Measurements from ENCODE around the gene PLN. TPM values are rescaled to one million over a fixed set of nuclear protein-coding genes. Genes with fewer than 3 reads are reported as not detected.

Gene PLN
- total and polyA plus RNA-seq, 2 experiments from 2014 or later, result 187 to 603 TPM

GRCh38 chr6:118606268-118606667 lies 58.2 kb downstream of the PLN start:
- no peaks in the 10 kb centered on the region for H3K4me1 ChIP-seq (ENCODE audit: low read depth)
- DNase-seq (ENCODE audit: low read depth in 1 of 2, low spot score in 1 of 2), result no peak
- H3K36me3 ChIP-seq, result no peaks in the 10 kb centered on the region
- no peak overlapping the region for H3K4me3 ChIP-seq
- TF ChIP-seq CTCF (IDR thresholded peaks at IDR 0.05; ENCODE audit: low read depth, low read length), result no peak
- H3K27ac ChIP-seq, result no peak overlapping the region
- no peaks in the 10 kb centered on the region for H3K27me3 ChIP-seq
- H3K9me3 ChIP-seq (ENCODE audit: low read depth), result no peaks in the 10 kb centered on the region

DNA sequence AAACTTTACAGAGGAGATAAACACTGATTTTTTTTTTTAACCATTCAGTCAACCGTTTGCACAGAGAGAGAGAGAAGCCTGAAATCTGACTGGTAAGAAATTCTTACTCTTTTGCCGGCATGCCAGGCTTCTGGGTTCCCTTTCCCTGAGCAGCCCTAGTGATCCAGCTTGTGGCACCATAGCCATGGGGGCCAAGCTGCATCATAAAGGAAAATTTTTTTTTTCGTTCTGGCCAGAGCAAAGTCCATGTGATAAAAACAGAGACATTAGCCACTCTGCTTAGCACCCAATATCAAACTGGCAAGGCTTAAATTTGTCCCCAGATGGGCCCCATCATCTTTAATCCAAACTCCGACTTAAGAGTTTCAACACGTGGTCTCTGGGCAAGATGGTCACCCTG lies 58.8 kb downstream of the PLN start:
- no peak overlapping the region for H3K27ac ChIP-seq
- TF ChIP-seq CTCF (IDR thresholded peaks at IDR 0.05; ENCODE audit: low read depth, low read length), result no peak
- H3K27me3 ChIP-seq, result no peaks in the 10 kb centered on the region
- no peaks in the 10 kb centered on the region for H3K9me3 ChIP-seq (ENCODE audit: low read depth)
- DNase-seq (ENCODE audit: low read depth in 1 of 2, low spot score in 1 of 2), result no peak
- H3K4me1 ChIP-seq (ENCODE audit: low read depth), result no peaks in the 10 kb centered on the region
- H3K36me3 ChIP-seq, result no peaks in the 10 kb centered on the region
- H3K4me3 ChIP-seq, result no peak overlapping the region

Other genes starting within 250 kb of the PLN start
- 11.3 and 20.0 TPM in 2 replicates for gene CEP85L, start 103.3 kb downstream of the PLN start, total RNA-seq
- 7.9 and 22.2 TPM in 2 replicates for gene CEP85L, start 103.3 kb downstream of the PLN start, polyA plus RNA-seq

Data from cardiac muscle cell (in vitro differentiated cells and primary cell).